HG03575 (cell line): ENCODE measurements around the gene GRPEL1.

ENCODE experiments used
- ATAC-seq: cut with Tn5 transposase; IDR thresholded peaks from one replicate; pipeline ENCODE4 v1.9.1; 2021; ENCODE audit not compliant: unreplicated experiment, insufficient number of reproducible peaks, low FRiP score; ENCODE audit errors: extremely low read depth

Gene GRPEL1

GRCh38 chr4:7068883-7069282 is 1.0 kb upstream of the GRPEL1 start:
- ATAC-seq: no peak

GRCh38 chr4:7068279-7068842 is 497 bp upstream of the GRPEL1 start:
- no peak for ATAC-seq

- ATAC-seq: no peak
Observed at GRCh38 chr4:7067126-7067451, 775 bp downstream of the GRPEL1 start.

GRCh38 chr4:7066493-7066892 is 1.4 kb downstream of the GRPEL1 start:
- no peak for ATAC-seq

GRCh38 chr4:7066006-7066405 is 1.9 kb downstream of the GRPEL1 start:
- no peak for ATAC-seq

GRCh38 chr4:7063362-7063761 is 4.5 kb downstream of the GRPEL1 start:
- ATAC-seq: no peak

GRCh38 chr4:7062816-7063215 is 5.0 kb downstream of the GRPEL1 start:
- ATAC-seq: no peak

GRCh38 chr4:7061815-7062214 is 6.0 kb downstream of the GRPEL1 start:
- no peak for ATAC-seq

- ATAC-seq: no peak
Observed at GRCh38 chr4:7060346-7061150, 7.3 kb downstream of the GRPEL1 start.

GRCh38 chr4:7059662-7060061 is 8.2 kb downstream of the GRPEL1 start:
- ATAC-seq: no peak

- no peak for ATAC-seq
Observed at GRCh38 chr4:7058792-7059191, 9.1 kb downstream of the GRPEL1 start.

GRCh38 chr4:7055990-7056325 is 11.9 kb downstream of the GRPEL1 start:
- no peak for ATAC-seq

GRCh38 chr4:7055111-7055989 is 12.5 kb downstream of the GRPEL1 start:
- ATAC-seq: no peak

- no peak for ATAC-seq
Observed at GRCh38 chr4:7054106-7054880, 13.6 kb downstream of the GRPEL1 start.

- ATAC-seq: no peak
Observed at GRCh38 chr4:7052923-7053715, 14.7 kb downstream of the GRPEL1 start.

GRCh38 chr4:7052313-7052712 is 15.6 kb downstream of the GRPEL1 start:
- no peak for ATAC-seq

- ATAC-seq: no peak
Observed at GRCh38 chr4:7051905-7052304, 16.0 kb downstream of the GRPEL1 start.

GRCh38 chr4:7051144-7051495 is 16.7 kb downstream of the GRPEL1 start:
- ATAC-seq: no peak
